ENCODE measurements around the gene SLF1.

SLF1 gene

DNA sequence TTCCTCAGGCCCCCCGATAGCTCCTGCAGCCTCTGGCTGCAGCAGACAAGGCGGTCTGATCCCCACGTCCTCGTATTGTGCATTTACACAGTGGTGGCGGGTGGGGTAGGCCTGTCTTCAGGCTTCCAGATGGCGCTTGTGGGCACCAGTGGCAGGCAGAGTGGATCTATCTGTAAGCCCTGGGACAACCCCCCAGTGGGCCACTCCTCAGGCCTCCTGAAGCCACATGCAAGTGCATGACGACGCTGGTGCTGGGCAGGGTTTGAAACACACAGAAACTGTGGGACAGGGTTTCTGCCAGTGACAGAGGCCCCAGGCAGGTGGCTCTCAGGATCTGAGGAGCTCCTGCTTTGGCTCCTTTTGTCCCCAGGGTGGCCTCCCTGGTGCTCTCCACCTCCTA is 42.0 kb downstream of the SLF1 start:
- no peak for DNase-seq

DNA sequence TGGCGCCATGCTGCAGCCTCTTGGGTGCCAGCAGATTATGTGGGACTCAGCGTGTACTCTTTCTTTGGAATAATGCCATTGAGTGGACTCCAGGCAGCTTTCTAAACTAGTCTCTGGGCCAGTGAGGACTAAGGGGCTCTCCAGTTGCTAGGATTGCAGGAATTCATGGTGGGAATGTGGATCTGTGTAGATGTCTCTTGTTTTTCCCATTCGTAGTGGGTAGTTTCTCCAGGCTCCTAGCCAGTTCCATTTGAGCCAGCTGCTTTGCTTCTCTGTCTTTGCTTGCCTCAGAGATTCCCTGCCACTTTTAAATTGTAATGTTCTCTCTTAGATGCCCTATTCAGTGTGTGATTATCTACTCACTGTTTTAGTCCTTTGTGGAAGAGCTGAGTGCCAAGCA is 42.6 kb downstream of the SLF1 start:
- DNase-seq: no peak

DNA sequence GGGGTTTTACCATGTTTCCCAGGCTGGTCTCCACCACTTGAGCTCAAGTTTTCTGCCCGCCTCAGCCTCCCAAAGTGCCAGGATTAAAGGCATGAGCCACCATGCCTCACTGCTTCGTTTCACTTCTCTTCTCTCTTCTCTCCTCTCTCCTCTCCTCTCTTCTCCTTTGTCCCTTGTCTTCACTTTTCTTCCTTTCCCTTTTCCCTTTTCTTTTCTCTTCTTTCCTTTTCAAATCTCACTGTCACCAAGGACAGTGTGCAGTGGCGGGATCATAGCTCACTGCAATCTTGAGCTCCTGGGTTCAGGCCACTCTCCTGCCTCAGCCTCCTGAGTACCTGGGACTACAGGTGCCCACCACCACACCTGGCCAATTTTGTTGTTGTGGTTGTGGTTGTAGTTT is 49.5 kb downstream of the SLF1 start:
- no peak for DNase-seq

DNA sequence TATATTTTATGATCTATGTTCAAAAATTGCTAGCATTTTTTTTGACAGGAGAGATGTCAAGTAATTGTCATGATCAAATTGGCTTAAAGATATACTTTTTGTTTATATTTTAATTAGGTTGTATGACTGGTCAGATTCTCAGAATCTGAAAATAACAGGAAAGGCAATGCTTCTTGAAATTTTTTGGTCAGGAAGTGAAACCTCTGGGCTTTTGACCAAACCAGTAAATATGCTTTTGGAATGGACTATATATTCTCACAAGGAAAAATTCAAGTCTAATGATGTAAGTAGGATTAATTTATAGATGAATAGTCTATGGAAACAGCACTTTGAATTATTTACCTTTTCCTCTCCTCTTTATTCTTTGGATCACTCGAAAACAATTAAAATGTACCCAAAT is 52.3 kb downstream of the SLF1 start:
- DNase-seq: no peak

DNA sequence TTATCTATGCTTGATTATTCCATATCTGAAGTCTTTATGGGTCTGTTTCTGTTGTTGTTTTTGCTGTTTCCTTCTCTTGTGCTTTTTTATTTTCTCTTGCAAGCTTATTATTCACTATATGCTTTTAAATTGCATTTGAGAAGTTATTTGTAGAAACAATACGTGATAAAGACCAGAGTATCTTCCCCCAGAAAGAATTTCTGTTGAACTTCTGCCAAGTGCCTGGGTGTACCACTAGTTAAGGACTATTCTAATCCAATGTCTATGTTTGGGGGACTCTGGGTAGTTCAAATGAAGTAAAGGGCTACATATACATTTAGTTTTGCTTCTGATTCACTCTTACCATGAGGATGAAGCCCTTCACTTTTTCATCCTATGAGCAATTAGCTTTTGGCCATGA is 54.3 kb downstream of the SLF1 start:
- DNase-seq: no peak

DNA sequence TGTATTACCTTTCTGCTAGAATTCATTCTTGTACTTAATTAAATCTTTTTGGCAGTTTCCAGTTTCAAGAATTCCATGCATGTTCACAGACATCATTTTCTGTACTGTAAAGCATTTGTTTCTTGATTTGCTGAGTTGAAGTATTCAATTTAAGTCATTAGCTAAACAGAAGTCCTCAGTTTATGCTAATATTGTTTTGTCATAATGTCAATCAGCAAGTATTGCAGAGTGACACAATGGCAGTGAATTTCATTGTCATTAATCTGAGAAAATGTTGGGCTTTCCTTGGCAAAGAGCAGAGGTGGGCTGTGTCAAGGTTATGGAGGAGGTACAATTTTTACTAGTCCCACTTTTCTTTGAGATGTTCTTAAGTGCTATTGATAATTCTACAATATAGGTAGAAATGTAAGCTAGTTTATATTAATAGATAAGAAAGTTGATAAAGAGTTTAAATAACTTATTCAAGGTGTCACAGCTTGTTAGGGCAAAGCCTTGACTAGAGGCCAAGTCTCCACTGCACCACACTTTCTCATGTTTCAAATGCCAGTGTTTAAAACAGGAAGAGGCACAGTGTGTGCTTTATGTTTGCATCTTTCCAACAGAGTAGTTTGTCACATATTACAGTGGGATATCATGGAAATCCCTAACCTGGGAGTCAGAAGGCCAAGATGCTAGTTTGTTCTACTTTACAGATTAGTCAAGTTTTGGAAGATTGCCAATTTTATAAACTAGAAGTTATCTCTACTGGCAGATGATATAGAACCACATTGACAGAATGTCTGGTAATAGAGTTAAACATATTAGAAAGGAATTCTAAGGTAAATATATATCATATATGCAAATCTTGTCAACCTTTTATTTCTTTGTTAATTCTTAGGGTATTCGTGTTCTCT is 56.3 kb downstream of the SLF1 start:
- DNase-seq: no peak

DNA sequence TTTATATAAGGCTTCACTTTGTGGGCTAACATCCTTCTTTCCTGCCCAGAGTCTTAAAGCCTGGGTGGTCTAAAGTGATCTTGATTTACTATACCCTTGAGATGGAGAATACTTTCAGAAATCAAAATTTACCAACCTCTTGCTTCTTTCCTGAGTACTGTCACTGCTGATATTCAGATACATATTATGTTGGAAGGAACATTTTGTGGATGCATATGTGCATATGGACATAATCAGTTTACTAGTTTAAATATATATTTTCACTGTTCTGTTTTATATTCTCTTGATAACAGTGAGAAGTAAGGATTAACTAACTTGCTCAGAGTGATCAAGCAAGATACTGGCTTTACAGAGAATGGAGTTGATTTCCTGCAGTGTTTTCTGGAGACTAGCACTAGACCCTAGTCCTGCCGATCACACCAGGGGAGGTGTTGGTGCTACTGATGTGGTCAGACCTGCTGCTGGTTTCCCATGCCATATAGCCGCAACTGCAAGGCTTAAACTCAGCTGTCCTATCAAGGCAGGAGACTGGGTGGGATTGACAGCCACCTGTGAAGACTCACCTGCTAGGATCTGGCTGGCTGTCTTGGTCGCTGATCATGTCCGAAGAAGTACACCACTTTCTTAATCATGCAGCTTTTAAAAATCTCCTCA is 57.6 kb downstream of the SLF1 start:
- DNase-seq: no peak

- DNase-seq: no peak
These were observed 64.5 kb downstream of the SLF1 start for GRCh38 chr5:94682814-94683520.

- no peak for DNase-seq
These were observed 71.4 kb downstream of the SLF1 start for GRCh38 chr5:94689908-94690307.

GRCh38 chr5:94690778-94691177 is 72.3 kb downstream of the SLF1 start:
- no peak for DNase-seq

DNA sequence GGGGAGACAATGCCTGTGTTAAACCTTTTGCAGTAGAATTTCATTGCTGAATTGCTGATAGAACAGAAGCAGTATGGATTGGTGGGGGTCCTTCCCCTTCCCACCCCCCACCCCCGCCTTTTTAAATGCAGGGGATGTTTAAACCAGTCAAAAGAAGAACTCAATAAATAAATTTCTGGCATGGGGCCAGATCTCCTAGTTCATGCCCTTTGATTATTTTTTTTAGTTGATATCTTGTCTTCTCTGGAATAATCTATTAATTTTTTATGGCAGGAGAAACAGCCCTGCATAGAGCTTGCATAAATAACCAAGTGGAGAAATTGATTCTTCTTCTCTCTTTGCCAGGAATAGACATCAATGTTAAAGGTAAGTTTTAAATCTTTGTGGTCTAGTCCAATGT is 72.8 kb downstream of the SLF1 start:
- DNase-seq: no peak

DNA sequence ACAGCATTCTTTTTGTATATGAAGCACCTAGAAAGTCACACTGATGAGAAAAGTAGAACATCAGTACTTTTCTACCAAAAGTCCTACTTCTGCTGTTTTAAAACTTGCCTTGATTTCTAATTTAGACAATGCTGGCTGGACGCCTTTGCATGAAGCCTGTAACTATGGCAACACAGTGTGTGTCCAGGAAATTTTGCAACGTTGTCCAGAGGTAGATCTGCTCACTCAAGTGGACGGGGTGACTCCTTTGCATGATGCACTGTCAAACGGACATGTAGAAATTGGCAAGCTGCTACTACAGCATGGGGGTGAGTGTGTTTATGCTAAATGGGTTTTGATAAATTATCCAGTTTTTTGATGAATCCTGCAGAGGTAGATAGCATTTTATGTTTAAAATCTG is 73.5 kb downstream of the SLF1 start:
- no peak for DNase-seq

DNA sequence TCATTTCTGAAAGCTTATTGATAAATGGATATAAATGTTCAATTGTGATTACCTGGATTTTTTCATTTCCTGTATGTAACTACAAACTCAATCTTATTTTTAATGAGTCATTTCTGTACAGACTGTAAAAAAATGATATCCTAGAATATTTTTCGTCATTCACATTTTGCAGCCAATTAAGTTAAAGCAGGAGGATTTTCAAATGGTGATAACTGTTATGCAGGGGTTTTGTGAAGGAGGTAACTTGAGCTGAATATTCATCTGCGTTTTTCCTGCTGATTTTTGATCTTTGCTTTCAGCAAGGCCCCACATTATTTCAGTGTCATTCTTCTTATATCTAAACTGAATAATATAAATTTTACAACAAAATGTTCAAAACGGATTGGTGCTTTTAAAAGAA is 74.1 kb downstream of the SLF1 start:
- DNase-seq: no peak

GRCh38 chr5:94693043-94693822 is 74.8 kb downstream of the SLF1 start:
- no peak for DNase-seq

DNA sequence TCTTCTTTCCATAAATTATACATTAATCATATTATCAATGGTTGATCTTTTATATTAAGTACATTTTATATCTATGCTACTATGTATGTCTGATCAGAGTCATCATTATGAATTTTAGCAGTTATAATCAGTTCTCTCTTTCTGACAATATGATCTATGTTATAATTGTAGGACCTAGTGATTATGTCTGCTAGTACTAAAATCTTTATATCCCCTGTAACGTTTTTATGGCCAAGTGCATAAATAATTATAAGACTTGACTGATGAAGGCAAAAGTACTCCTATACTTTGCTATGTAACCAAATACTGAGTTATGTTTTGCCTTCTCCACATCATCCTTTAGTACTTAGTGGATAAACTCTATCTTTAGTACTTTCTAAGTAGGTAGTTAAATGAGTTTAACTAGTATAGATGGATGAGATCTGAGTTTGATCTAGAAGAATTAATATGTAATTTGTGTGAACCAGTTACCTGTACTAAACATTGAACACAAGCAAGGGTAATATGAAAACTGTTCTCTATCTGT is 75.4 kb downstream of the SLF1 start:
- DNase-seq: no peak

GRCh38 chr5:94694671-94695070 is 76.2 kb downstream of the SLF1 start:
- DNase-seq: no peak

DNA sequence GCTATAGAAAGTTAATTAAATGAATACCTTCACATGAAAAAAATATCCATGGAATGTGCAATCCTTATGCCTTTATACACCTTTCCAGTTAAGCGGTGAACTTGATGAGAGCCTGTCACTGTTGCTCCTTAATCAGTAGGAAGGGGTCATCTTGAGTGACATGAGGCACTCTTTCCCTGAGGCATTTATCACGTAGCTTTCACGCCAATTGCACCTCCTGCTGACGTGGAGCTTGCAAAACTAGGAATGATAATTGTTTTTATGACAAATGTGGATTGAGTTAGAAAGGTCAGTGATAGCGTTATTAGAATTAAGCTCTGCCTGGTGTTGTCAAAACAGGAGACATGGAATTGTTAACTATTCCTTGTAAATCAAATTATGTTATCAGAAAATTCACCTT is 79.7 kb downstream of the SLF1 start:
- no peak for DNase-seq

- DNase-seq: no peak
These were observed 81.1 kb downstream of the SLF1 start for GRCh38 chr5:94699562-94699961.

- DNase-seq: no peak
These were observed 82.1 kb downstream of the SLF1 start for GRCh38 chr5:94700592-94700991.

DNA sequence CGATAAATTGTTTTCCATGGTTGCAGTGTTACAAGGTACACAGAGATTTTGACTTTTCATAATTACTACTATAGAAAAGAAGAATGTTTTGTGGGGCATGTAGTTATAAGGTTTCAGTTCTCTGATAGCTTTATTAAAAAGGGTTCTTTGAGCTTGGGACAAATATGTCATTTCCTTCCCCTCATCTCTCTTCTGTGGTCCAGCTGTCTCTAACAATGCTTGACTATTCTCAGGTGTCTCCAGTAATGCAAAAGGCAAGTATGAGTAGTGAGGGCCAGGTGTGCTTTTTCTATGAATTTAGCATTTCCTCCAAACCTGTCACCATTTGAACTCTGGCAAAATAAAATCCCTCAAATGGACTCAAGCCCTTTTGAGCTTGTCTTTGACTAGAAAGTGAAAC is 84.3 kb downstream of the SLF1 start:
- no peak for DNase-seq

DNA sequence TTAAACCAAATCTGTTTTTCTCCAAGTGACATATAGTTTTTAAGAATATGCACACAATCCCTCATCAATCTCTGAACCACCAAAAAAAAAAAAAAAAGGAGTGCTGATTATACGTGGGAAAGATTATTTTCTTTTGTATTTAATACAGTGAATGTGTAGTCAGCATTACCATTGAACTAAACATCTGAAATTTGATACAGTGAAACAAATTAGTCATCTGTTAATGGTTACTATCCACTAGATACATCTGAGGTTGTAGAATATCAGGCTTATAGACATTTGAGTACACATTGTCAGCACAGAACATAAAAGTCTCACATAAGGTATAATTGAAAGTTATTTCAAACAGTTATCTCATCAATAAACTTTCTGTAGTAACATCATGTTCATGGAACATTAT is 87.0 kb downstream of the SLF1 start:
- DNase-seq: no peak

GRCh38 chr5:94707359-94707758 is 88.9 kb downstream of the SLF1 start:
- DNase-seq: no peak

Measured in right kidney (tissue), 1 donor.